SW 1271 (cell line): ENCODE results near the gene FBXO46.
A peak's percentile ranks its signal among the peaks of the same experiment; 100 is the strongest.
"Not testable (repeated sequence)": the region's sequence is repeated elsewhere in the genome, so short reads cannot be mapped to it uniquely, and the experiment has no call there.

Experiments
- DNase-seq, 2 experiments: peaks; one replicate each; lab custom pipeline; 2025; lab: John Stamatoyannopoulos, UW

The FBXO46 gene

GRCh38 chr19:45720065-45720464 lies 10.6 kb downstream of the FBXO46 start:
- not testable (repeated sequence) for DNase-seq

GRCh38 chr19:45717983-45718650 lies 12.6 kb downstream of the FBXO46 start:
- DNase-seq: no peak

DNA sequence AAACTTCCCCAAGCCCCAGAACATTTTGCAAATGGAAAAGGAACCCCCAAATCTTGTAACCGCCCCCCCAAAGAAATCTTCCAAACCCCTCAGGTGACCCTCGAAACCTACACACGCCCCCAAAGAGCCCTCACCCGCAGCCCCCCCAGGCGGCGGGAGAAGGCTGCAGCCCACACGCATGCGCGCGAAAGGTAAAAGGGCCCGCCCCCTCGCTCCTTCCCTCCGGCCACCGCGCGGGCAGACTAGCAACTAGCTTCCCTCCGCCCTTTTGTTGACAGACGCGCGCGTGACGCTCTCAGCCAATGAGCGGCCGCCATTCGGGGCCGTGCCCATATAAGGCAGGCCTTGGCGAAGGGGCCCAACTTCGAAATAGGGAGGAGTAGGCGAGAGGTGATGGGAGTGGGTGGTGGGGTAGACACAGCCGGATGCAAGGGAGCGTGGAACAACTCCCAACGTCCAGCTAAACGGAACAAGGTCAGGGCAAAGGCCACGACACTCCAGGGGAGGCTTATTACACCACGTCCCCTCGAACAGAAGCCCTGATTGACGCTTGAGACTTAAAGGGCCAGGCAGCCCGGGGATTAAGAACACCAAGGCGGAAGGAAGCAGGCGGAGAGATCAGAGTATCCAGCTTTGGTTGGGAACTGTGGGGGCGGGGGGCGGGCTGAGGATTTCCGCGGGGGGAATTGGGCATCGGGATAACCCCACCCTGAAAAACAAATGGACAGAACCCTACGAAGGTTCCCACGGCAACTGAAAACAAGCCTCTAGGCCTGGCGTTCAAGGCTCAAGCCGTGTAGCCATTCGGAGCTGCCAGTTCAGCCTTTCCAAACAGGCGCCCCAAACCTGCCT lies 13.3 kb downstream of the FBXO46 start:
- DNase-seq: peak; percentile 91 to 96

DNA sequence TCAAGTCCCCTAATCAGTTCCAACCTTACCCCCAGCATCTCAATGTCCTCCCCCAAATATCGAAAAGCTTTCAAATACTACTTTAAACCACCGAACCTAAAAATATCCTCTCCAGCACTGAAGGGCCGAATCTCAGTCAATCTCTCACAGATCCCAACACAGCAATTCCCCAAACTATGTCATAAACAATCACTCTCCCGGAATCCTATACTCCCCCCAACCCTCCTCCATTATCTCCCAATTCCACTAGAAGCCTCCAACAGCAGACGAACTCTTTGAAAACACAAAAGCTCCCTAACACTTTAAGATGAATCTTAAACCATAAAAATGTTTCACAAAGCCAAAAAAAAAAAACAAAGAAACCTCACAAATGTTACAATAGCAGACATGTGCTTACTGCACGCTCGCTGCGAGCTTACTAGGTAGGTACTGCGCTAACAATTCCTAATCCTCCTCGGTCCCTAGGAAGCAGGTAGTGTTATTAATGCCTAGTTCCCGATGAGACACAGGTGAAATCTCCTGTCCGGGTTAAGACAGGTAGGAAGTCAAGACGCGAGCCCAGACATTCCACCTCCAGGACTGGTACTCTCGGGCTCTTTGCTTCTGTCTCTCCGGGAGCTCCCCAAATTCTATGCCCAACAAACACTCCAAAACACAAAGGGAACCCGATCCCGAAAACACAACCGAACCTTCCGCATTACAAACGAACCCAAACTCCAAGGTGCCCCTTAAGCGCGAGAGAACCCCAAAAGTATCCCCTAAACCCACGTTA lies 14.2 kb downstream of the FBXO46 start:
- DNase-seq: no peak

- no peak for DNase-seq
Observed at GRCh38 chr19:45715139-45715538, 15.6 kb downstream of the FBXO46 start.

- DNase-seq: no peak
Observed at GRCh38 chr19:45713141-45713540, 17.6 kb downstream of the FBXO46 start.

DNA sequence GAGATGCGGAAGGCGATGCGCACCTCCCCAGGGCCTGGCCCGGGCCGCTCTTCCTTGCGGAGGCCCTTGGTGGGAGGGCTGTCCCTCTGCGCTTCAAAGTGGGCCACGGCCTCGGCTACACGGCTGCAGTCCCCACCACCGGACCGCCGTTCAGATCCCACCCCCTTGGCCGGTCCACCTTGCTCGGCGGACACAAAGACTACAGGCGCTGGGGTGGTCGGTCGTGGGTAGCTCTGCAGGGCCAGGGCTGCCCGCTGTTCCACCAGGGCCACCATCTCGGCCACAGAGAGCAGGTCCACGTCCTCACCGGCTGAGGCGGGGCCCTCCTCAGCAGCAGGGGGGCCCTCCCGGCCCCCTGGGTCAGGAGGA lies 18.0 kb downstream of the FBXO46 start:
- no peak for DNase-seq

DNA sequence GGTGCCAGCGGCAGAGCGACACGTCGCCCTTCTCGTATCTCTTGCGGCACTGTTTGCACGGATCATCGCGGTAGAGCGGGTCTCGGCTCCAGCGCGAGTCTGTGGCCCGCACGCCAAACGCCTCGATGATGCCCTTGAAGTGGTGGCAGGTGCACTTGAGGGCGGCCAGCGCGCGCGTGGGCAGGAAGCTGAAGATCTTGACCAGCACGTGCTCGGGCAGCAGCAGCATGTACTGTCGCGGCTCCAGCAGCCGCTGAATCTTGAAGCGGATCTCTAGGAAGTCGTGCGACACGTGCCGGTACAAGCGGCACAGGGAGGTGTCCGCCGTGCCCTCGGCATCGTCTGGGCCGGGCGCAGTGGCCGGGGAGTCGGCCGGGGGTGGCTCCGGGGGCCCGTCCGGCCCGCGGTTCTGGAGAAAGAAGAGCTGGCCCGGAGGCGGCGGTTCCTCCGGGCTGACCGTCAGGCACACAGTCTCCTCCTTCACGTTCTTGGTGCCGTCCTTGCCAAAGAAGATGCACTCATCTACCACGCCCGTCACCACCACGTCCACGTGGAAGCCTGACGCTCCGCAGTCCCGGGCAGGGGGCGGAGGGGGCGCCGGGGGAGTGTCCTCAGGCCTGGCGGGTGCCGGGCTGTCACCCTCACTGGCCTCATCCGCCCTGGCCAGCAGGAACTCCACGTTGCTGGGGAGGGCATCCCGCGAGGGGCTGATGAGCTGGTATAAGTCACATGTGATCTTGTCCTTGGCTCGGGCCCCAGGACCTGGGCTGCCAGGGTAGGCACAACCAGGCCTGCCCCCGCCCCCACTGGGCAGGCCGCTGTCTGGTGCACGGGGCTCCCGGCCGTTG lies 18.6 kb downstream of the FBXO46 start:
- no peak for DNase-seq

- DNase-seq: no peak
Observed at GRCh38 chr19:45710356-45711130, 20.2 kb downstream of the FBXO46 start.

- no peak for DNase-seq
Observed at GRCh38 chr19:45705710-45706415, 24.8 kb downstream of the FBXO46 start.

DNA sequence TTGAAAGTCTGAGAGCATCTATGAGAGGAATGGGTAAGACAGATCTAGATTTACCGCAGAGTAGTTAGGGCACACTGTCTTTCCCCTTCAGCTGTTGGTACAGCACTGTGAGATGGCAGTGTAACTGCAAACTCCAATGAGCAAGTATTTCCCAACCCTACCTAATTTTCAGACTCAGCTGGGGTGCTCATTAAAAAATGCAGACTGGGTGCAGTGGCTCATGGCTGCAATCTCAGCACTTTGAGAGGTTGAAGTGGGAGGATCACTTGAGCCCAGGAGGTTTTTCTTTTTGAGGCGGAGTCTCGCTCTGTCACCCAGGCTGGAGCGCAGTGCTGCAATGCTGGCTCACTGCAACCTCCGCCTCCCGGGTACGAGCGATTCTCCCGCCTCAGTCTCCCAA lies 25.6 kb downstream of the FBXO46 start:
- no peak for DNase-seq

DNA sequence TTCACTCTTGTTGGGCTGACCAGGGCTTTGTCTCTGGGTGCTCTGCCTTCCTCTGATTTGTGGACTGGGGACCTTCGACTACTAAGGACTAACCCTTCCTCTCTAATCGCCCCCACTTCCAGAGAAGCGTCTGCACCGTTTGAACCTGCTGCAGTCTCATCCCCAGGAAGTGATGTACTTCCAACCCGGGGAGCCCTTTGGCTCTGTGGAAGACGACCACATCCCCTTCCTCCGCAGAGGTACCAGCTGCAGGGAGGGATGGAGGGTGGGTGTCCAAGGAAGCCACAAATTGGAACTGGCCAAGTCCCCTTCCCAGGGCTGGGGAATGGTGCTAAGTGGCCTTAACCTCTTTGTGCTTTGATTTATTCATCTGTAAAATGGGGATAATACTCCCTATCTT lies 29.0 kb downstream of the FBXO46 start:
- DNase-seq: no peak

DNA sequence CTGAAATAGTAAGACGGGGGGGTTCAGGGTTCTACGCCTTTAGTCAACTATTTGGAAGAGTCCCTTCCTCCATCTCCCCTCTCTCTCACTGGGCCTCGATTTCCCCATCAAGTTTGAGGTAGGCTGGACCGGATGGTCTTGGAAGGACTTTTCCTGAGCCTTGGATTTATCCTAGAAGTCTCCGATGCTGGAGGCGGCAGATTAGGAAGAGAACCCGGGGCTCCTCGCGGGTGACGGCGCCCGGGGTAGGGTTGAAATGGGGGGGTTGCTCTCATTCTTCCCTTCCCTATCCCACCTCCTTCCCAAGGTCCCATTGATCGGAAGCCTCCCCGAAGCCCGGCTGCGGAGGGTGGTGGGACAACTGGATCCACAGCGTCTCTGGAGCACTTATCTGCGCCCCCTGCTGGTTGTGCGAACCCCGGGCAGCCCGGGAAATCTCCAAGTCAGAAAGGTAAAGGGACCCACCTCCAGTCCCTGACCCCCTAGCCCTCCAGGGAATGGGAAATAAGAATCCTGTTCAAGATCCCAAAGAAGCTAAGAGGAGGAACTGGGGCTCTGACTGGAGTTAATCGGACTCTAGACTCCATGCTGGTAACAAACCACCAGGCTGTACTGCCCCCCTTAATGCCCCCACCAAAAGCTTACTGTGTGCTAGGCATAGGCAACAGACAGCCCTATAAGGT lies 37.4 kb downstream of the FBXO46 start:
- peak in 1 of 2 experiments; percentile 37 for DNase-seq

GRCh38 chr19:45692187-45693105 lies 38.2 kb downstream of the FBXO46 start, which contains the start of gene QPCTL:
TSS of gene QPCTL (plus strand) at chr19:45692666. CDS start at chr19:45692704, 38 bp downstream.
- DNase-seq: peak; percentile 94 to 98

GRCh38 chr19:45691516-45692186 lies 39.0 kb downstream of the FBXO46 start, which contains the start of gene SNRPD2:
TSS of gene SNRPD2 (minus strand) at chr19:45691953. CDS start at chr19:45691888, 65 bp downstream.
- peak; percentile 62 to 90 for DNase-seq

DNA sequence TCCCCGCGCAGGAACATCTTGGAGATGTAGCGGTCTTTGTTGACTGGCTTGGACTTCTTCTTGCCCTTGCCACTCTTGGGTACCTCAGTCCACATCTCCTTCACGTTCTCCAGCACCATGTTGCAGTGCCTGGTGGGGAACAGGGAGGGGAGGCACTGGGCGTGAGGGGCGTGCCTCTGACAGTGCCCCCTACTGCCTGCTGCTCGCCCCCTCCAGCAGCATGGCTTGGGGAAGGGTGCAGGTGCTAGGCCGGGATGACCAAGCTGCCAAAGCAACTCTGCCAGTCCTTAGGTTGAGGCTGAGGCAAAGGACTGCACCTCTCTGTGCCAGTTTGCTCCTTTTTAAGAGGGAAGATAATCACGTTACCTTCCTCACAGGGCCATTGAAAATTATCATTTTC lies 43.1 kb downstream of the FBXO46 start:
- no peak for DNase-seq

DNA sequence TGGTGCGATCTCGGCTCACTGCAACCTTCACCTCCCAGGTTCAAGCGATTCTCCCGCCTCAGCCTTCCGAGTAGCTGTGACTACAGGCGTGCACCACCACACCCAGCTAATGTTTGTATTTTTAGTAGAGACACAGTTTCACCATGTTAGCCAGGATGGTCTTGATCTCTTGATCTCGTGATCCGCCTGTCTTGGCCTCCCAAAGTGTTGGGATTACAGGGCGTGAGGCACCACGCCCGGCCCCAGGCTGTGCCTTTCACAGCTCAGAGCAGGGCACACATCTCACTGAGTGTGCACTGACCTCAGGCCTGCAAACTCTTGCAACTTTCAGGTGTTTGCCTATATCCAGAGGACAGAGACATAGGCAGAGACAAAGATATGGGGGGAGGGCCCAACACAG lies 45.7 kb downstream of the FBXO46 start:
- not testable (repeated sequence) for DNase-seq

DNA sequence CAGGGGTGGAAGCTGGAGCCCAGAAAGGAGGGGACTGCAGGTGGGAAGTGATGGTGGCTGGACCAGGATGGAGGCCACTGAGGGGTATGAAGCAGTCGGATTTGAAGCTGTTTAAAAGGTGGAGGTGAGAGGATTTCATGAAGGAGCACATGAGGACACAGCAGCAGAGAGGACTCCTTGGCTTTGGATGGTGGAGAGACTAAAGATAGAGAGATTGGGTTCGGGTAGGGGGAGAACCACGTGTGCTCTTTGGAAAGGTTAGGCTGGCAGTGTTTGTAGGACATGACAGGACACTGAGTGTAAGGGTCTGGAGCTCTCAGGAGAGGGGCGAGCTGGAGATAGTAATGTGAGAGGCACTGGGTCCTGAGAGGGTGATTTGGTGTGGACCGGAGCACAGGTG lies 47.8 kb downstream of the FBXO46 start:
- DNase-seq: no peak
